T-helper 1 cell (primary cell): Measurements from ENCODE around the gene CADM1.

Experiments
- DNase-seq, 5 donors: peaks; one replicate each; pipeline ENCODE4 v3.0.0-alpha.2; 2012 to 2020

The CADM1 gene

DNA sequence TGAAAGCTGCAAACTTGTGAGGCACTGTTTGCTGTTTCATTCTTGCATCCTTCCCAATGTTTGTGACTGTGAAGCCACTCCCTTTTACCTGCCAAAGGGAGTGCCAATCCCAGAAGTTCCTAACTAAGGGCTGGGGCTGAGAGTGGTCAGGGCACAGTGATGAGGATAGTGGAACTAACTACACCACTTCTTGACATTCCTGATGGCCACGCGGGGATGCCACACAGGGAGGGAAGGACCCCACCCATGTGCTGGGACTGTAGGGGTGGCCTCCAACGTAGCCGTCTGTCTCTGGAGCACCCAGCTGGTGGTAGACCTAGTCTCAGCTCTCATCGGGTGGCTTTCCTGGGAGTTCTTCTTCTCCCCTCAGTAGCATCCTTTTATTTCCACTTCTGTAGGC lies 335.5 kb downstream of the CADM1 start:
- no peak for DNase-seq

DNA sequence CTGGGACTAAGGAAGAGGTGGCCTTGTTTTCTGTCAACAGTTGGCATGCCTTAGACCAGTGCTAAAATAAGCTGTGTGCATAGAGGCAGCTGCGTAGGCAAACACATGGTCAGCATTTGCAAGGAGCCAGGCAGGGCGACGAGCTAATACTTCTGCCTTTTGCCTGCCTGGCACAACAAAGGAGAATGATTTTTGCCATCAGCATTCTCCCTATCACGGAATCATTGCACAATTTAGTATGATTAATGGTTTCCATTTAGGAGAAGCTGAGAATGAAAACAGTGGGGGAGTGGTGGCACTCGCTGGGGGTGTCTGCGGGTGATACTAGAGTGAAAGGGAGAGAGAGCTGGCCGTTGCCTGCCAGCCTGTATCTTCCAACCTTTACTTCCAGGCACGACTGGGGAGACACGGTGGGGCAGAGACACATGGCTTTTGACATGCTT lies 336.0 kb downstream of the CADM1 start:
- no peak for DNase-seq

DNA sequence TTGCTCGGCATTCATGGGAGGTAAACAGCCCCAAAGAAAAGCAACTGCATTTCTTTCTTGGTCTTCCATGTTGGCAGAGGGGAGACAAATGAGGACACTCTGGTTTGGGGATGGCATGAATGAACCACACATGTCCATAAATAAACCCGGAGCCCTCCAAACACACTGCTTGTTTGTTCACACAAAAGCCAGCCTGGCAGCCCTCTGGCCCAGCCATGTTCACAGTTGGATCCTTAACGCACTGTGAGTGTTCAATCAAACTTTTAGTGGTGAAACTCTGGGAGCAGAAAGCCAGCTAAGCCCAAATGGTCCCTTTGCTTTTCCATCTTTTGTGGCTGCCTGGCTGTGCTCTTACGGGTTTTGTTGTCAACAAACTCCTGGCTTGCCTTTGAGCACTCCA lies 336.8 kb downstream of the CADM1 start:
- DNase-seq, result no peak

DNA sequence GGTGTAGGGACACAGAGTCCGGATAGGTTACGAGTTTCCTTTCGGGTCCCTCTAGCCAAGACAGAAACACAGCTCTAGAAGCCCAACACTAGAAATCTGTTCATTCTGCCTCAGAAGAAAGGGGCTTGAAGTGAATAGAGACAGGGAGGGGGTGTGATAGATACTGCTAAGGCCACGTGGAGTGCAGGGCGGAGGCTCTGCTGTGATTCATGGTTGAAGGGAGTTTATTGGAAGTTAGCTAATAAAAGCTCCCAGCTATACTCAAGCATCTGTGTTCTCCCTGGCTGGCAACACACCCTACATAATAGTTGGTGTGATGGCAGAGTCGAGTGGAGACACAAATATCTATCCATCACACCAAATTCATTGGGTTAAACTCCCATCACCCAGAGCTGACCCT lies 337.4 kb downstream of the CADM1 start:
- no peak for DNase-seq

DNA sequence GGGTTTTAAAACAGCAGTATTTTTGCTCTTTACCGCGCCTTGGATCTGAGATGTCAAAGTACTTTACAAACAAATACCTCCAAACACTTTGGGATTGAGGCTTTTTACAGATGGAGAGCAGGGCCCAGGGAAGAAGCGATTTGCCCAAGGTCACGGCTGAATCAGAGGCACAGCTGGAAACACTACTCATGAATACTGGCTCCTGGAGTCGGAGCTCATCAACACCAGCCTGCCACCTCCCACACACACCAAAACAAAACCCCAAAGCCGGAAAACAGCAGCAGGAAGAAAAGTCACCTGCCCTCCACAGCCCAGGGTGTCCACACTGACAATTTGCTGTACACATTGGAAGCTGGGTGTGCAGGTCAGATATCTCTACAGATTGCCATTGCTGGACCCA lies 339.4 kb downstream of the CADM1 start:
- DNase-seq, result no peak

DNA sequence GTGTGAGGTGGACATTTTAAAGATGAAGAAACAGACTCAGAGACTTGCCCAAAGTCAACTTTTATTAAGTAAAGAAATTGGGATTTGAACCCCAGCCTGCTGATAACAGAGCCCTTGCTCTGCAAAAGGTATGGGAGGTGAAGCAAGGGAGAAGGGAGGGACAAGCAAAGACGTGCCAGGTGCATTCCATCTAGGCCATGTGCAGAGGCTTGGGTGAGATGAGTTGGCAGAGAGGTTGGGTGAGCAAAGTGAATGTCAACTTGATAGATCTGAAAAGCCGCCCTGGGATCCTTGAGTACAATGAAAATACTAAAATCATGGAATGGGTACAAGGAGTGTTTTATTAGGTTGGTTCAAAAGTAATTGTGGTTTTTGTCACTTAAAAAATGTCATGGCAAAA lies 341.3 kb downstream of the CADM1 start:
- no peak for DNase-seq

DNA sequence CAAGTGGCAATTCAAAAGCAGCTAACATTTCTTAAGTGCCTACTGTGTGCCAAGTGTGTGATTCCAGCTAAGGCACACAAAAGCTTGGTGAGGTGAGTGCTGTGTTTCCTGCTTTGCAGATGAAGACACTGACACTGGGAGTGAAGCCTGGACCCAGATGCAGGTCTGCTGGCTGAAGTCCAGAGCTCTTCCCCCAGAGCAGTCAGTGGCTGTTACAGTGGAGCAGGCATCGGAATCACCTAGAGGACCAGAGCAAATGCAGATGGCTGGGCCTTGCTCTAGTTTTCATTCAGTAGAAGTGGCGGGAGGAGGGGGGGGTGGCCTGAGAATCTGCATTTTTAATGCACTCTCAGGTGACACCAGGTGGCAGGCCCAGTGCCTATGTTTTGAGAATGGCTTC lies 342.3 kb downstream of the CADM1 start:
- DNase-seq, result no peak

DNA sequence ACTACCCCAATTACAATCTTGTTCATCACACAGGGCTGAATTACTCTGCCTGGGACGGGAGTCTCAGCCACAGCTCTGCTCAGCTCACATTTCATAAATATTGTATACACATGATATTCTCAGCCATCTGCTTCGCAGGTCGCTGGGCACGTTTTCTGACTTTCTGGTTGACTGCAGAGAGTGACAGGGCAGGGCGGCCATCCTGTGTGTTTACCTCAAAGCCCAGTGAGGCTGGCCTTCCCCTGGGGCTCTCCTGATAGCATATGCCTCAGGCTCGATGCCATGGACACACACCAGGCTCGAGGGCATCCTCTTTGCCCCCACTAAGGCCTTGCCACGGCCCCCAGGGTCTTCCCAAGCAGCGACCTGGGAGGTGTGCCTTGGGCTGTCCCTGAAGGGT lies 345.0 kb downstream of the CADM1 start:
- no peak for DNase-seq

DNA sequence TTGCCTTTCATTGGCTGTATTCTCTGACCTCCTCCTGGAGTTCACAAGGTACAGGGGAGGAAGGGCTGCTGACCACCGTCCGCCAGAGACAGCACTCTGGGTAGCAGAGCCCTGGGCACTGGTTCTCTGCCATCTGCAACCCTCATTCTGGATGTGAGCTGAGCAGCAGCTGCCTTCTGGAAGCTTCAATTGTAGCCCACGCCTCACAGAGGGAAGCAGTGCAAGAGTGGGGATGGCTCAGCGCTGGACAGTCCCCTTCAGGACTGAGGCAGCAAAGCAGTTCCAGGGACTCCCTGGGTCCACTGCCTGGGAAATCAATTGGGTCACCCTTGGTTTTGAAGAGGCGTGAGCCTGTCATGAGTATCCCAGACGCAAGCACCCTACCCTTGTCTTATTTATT lies 346.2 kb downstream of the CADM1 start:
- DNase-seq, result no peak

DNA sequence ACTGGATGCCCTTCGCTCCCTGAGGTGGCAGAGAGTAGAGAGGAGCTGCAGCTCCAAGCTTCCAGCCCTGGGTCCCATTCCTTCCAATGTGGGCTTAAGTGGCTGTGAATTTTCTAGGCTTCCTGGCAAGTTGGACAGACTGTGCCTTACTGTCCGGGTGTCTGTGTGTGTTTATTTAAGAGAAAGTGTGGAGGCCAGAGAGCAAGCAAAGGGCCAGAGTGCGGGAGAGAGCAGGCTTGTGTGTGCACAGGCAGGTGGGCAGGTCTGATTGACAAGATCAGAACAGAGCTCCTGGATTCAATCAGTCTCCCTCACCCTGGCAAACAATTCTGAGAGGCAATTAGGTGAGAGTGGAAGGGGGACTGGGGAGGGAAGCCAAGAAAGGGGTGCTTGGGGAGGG lies 347.0 kb downstream of the CADM1 start:
- DNase-seq, result no peak

DNA sequence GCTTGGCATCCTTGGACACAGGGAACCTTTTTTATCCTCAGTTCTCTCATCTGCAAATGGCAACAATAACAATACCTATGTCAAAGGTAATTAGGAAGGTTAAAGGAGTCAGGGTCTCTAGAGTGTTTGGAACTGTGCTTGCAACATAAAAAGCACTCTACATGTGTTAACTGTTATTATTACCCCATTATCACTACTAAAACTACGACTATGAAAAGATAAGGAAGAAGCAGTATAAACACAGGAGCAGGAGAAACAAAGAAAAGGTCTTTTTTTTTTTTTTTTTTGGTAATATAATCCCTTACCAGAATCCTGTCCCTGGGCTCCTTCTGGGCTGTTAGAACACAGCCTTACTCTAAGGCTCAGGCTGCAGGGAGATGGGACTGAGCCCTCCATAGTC lies 348.2 kb downstream of the CADM1 start:
- DNase-seq, result no peak

DNA sequence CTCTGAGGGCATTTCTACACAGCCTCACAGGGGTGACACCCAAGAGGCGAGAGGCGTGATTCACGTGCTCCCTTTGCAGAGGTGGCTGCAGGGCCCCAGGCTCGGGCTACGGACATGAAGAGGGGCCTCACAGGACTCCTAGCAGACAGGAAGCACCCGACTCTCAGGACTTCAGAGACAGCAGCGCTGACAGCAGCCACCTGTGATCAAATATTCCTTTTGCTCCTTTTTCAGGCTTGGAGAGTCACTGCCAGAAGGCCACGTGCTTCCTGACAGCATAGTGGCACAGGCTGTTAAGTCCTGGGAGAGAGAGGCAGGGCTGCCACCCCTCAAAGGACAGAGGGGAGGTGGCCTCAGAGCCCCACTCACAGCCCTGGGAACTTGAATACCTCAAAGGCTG lies 348.9 kb downstream of the CADM1 start:
- DNase-seq, result no peak

DNA sequence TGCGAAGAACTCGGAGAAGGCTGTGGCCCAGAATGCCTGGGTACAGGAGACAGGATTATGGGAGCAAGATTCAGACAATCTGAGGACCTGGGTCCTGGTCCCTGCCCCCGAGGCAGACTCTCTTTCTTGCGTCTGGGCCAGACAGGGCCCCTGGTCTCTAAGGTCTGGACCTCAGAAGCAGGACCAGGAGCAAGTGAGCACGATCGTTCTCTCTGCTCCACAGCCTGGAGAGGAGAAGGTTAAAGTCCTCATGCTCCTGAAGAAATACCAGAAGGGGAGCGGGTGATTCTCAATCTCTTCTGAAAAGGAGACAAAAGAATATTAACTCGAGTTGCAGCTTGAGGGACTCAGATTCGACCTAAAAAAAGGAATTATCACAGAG lies 349.9 kb downstream of the CADM1 start:
- DNase-seq, result no peak

DNA sequence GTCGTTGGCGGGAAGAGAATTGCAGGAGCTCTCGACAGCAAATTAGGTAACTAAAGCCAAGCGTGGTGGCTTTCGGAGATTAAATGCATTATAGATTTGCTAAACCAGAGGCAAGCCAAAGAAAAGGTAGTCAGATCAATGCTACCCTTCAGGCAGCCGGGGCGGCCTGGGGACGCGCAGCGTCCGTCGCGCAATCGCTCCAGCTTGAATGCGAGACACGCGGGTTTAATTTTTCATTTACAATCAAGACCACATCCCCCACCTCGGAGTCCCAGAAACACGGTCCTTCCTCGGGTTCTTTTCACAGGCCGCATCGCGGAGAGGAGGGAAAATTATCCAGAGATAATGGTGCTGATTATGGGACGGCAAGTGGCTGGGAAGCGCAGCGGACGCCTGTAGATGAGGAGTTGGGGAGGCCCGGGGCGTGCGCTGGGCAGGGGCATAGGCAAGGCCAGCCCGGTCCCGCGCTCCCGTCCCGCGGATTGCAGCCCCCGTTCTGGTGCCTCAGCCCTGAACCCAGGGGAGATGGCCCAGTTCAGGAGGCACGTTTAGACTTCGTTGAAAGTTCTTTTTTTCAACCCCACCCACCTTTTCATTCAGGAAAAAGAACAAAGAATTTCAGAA lies 350.4 kb downstream of the CADM1 start:
- DNase-seq, result no peak

DNA sequence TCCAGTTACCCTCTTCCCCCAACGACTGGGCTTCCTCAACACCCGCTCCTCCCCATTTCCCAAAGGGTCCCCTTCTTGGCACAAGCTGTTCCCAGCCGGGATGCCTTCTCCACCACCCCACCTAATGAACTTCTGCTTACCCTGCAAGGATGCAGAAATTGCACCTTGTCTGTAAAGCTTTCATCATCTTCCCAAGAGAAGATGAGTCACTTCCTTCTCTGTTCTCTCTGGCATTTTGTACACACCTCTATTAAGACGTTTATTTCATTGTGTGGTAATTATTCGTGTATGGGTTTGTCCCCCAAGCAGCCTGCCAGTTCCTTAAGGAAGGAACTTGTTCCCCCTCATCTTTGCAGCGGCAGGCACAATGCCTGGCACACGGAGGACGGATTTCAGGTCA lies 351.1 kb downstream of the CADM1 start:
- DNase-seq, result peak in 1 of 5 donors; percentile 33

DNA sequence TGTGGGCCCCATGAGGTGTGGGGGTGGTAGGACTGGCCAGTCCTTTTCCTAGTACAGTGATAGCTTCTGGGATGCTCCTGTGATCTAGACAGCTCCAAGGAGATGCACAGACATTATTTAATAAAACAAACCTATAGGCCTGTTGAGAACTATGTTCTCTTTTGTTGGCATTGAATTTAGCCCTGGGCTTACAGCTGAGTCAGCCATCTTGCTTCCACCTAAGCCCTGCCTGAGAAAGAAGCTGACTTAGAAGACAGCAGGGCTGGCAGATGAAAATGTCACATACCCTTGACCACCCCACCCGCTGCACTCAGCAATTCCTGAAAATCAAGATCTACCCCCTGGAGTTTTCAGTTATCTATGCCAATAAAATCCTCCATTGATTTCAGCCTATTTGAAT lies 353.2 kb downstream of the CADM1 start:
- no peak for DNase-seq

DNA sequence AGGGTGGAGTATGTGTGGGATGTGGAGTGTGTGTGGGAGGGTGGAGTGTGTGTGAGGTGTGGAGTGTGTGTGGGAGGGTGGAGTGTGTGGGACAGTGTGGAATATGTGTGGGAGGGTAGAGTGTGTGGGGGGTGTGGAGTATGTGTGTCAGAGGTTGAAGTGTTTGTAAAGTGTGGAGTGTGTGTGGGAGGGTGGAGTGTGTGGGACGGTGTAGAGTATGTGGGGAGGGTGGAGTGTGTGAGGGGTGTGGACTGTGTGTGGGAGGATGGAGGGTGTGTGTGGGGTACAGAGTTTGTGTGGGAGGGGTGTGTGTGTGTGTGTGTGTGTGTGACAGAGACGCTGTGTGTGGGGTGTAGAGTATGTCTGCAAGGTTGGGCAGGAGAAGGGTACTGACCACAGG lies 355.5 kb downstream of the CADM1 start:
- no peak for DNase-seq

DNA sequence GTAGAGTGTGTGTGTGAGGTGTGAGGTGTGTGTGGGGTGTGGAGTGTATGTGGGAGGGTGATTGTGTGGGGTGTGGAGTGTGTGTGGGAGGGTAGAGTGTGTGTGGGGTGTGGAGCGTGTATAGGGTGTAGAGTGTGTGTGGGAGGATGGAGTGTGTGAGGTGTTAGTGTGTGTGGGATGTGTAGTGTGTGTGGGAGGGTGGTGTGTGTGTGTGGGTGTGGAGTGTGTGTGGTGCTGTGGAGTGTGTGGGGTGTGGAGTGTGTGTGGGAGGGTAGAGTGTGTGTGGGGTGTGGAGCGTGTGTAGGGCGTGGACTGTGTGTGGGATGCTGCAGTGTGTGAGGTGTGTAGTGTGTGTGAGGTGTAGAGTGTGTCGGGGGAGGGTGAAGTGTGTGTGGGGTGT lies 356.1 kb downstream of the CADM1 start:
- no peak for DNase-seq

DNA sequence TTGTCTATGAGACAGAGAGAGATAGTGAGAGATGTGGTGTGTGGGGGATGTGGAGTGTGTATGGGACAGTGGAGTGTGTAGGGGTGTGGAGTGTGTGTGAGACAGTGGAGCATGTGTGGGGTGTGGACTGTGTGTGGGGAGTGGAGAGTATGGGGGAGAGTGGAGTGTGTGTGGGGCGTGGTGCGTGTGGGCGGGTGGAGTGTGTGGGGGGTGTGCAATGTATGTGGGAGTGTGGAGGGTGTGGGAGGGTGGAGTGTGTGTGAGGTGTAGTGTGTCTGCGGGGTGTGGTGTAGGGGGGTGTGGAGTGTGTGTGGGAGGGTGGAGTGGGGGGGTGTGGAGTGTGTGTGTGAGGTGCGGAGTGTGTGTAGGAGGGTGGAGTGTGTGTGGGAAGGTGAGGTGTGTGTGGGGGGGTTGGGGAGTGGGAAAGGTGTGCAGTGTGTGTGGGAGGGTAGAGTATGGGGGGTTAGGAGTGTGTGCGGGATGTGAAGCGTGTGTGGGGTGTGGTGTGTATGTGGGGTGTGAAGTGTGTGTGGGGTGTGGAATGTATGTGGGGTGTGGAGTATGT lies 356.9 kb downstream of the CADM1 start:
- no peak for DNase-seq

DNA sequence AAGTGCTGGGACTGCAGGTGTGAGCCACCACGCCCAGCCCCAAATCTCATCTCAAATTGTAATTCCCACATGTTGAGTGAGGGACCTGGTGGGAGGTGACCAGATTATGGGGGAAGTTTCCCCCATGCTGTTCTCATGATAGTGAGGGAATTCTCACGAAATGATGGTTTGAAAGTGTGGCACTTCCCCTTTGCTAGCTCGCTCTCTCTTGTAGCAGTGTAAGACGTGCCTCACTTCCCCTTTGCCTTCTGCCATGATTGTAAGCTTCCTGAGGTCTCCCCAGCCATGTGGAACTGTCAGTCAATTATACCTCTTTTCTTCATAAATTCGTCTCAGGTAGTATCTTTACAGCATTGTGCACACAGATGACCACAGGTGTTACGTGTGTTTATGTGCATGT lies 357.8 kb downstream of the CADM1 start:
- DNase-seq, result no peak

DNA sequence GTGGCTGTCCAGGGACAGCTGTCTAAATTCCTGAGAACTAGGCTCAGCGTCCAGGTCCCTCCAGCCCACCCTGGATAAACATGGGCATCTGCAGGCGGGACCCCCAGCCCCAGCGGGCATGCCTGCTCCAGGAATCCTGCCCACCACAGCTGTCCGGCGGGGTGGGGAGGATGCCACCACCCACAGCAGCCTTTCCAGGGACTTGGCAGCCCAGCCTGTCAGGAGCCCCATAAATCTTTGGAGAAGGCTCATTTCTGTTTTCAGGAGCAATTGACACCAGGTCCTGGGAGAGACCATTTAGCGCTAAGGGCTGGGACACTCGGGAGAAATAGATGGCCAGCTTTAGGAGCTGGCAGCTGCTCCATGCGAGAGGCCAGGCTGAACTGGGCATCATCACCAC lies 358.9 kb downstream of the CADM1 start:
- DNase-seq, result no peak

DNA sequence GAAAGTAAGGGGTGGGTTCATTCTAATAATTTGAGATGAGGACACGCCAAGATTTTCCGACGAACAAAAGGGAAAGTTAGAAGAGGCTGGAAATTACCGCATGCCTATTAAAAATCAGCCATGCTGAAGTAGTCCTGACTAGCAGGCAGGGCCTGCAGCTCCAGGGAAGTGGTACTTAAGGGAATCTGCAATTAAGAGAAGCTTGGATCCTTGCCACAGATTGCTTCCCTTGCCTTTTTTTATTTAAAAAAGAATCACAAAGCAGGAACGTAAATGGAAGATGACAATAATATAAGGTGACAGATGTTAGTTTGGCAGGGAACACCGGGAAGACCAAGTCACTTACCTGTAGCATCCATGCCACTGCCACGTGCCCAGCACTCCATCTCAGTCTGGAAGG lies 359.3 kb downstream of the CADM1 start:
- DNase-seq, result no peak

DNA sequence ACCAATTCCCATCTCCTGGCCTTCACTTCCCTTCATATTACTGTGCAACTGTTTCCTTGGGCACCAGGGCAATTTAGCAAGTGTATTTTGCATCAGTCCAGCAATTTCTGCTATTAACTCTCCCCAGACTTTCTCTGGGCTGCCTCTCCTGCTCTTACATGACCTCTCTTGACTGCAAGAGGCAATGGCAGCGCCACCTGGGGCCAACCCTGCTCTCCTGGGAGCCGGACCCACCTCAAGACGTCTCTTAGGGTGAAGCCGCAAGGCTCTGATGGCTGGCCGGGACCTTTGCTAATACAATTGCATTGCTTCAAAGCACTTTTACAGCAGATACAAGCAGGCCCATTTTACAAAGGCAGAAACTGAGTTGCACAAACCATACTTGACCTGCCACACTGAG lies 360.2 kb downstream of the CADM1 start:
- DNase-seq, result no peak

DNA sequence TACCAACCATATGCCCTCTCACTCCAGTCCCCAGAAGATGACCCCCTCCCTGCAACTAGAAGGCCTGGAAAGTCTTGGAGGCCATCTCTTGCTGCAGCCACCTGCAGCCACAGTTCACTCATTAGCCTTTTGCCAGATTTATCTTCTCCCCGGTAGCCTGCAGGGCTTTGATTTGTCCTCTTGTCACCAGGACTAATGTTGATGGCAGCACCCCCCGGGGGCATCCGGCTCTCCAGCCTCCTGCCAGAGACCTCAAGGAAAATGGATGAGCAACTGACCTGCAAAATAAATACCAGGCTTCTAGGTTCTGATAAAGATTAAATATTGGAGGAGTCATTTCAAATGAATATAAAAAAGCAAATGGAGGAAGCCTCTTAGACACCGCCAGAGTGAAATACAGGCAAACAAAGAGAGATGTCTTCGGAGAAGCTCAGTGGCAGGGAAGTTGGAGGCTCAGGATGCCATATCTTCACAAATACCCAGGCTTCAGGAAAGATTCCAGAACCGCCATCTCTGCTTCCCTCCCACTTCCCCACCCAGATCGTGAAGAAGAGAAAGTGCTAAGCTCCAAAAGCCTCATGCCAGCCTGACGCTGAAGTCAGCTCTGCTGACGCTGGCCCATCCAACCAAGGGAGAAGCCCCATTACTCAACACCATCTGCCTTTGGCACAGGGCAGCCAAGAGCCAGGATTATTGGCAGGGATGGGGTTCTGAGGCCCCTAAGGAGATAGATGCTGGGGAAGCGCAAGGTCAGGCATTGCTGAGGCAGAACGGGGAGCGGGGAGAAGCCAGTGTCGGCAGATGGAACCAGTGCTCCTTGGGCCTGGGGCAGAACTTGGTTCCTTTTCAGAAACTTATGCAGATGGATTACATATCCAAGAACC lies 362.7 kb downstream of the CADM1 start:
- DNase-seq, result no peak
